Lower lobe of right lung (tissue), 2 donors: ENCODE measurements around the gene ATP6V1G1. TPM values are rescaled to one million over a fixed set of nuclear protein-coding genes. Genes with fewer than 3 reads are reported as not detected.

ENCODE experiments used
- ATAC-seq, 2 donors: fragments of 200-7000 bp; cut with Tn5 transposase; one replicate each; pipeline ENCODE4 v1.9.1; 2020 to 2022; ENCODE audit warnings: mild to moderate bottlenecking in 2 of 2, moderate library complexity in 2 of 2
- DNase-seq: peaks from one replicate; pipeline ENCODE4 v3.0.0-alpha.2; 2020
- H3K27ac ChIP-seq: fragments of 200-600 bp; one replicate; pipeline ENCODE4 v1.8.0; 2022
- H3K27me3 ChIP-seq: fragments of 200-600 bp; one replicate; pipeline ENCODE4 v1.8.0; 2022; ENCODE audit warnings: low read depth
- H3K36me3 ChIP-seq: fragments of 200-600 bp; one replicate; pipeline ENCODE4 v1.8.0; 2022; ENCODE audit warnings: mild to moderate bottlenecking
- H3K4me1 ChIP-seq: fragments of 200-600 bp; one replicate; pipeline ENCODE4 v1.8.0; 2022
- H3K4me3 ChIP-seq: fragments of 200-600 bp; one replicate; pipeline ENCODE4 v1.8.0; 2022; ENCODE audit warnings: mild to moderate bottlenecking
- H3K9me3 ChIP-seq: fragments of 200-600 bp; one replicate; pipeline ENCODE4 v1.8.0; 2022
- intact Hi-C: fragments of 100-400 bp; cut with DNase I; formaldehyde crosslinking; loops from one replicate; pipeline ENCODE4 v1.11.0; 2022
- total RNA-seq: library from RNA; stranded (reverse); fragmentation: NEBNext Ultra II Directional; extraction: Animal tissue kit (Norgen Biotek cat#: 25700); gene quantifications from one replicate; pipeline ENCODE4 v1.2.1, GENCODE V29; 2021
- TF ChIP-seq, protein P1 (sequence below): fragments of 200-600 bp; IDR thresholded peaks from one replicate; pipeline ENCODE4 v1.8.0; 2022; ENCODE audit warnings: antibody characterized with exemption, mild to moderate bottlenecking
- donor health status: DM: no; HTN: yes; CAD: no; lungs with severe emphysema.

The ATP6V1G1 gene
- total RNA-seq, 1 donor from 2014 or later, result 104 TPM

DNA sequence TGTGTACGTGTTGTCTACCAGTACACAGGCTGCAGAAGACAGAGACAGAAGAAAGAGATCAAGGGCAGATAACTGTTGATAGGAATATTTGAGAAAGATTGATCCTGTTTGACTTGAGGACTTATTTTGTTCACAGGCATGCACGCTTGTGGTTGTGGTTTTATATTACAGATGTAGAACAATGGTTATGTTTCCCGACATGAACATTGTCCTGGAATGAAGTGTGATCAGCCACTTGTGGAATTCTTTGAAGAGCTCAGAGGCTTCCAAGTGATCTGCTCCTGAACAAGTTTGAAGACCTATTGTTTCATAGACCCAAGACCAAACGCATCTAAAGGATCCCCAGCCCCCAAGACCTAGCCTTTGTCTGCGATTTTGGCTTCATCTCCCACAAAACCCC is 56.3 kb downstream of the ATP6V1G1 start:
- Histone ChIP-seq H3K9me3 (no peaks in the 10 kb centered on the region), H3K36me3 (peaks cover 66% of the 10 kb centered on the region), H3K27me3 (no peaks in the 10 kb centered on the region), H3K27ac (no peak overlapping the region), H3K4me3 (no peak overlapping the region), H3K4me1 (no peaks in the 10 kb centered on the region)
- TF ChIP-seq, protein P1, sequence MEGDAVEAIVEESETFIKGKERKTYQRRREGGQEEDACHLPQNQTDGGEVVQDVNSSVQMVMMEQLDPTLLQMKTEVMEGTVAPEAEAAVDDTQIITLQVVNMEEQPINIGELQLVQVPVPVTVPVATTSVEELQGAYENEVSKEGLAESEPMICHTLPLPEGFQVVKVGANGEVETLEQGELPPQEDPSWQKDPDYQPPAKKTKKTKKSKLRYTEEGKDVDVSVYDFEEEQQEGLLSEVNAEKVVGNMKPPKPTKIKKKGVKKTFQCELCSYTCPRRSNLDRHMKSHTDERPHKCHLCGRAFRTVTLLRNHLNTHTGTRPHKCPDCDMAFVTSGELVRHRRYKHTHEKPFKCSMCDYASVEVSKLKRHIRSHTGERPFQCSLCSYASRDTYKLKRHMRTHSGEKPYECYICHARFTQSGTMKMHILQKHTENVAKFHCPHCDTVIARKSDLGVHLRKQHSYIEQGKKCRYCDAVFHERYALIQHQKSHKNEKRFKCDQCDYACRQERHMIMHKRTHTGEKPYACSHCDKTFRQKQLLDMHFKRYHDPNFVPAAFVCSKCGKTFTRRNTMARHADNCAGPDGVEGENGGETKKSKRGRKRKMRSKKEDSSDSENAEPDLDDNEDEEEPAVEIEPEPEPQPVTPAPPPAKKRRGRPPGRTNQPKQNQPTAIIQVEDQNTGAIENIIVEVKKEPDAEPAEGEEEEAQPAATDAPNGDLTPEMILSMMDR, result no peak
- intact Hi-C loops, result no loop called here
- no peak for ATAC-seq
- no peak for DNase-seq

Other genes starting within 250 kb of the ATP6V1G1 start
- 66.9 TPM for gene AKNA, start 199.8 kb upstream of the ATP6V1G1 start, total RNA-seq
- 6.2 TPM for gene WHRN, start 82.3 kb upstream of the ATP6V1G1 start, total RNA-seq
- gene TMEM268, start 23.5 kb downstream of the ATP6V1G1 start, total RNA-seq, result 19.7 TPM
- not detected for gene TEX53, start 70.0 kb downstream of the ATP6V1G1 start, total RNA-seq
- gene TEX48, start 94.4 kb downstream of the ATP6V1G1 start, total RNA-seq, result not detected
- 5.2 TPM for gene TNFSF15, start 218.3 kb downstream of the ATP6V1G1 start, total RNA-seq